ENCODE measurements around the gene TBC1D5. TPM values are rescaled to one million over a fixed set of nuclear protein-coding genes. Genes with fewer than 3 reads are reported as not detected.

The TBC1D5 gene
- total and polyA plus RNA-seq, 12 donors = 6.7 to 35.6 (median 30.5) TPM

- no peak for DNase-seq
- TF ChIP-seq CTCF (IDR thresholded peaks at IDR 0.05) = no peak
- no peak overlapping the region for H3K4me3 ChIP-seq
- H3K4me1 ChIP-seq = no peaks in the 10 kb centered on the region
- no peaks in the 10 kb centered on the region for H3K27me3 ChIP-seq
- intact Hi-C loops (cut with DNase I) = no loop called here
- ATAC-seq = no peak
- WGBS, 2 donors = 86 to 92% methylated on average over 3 of the region's 3 CpGs
- H3K9me3 ChIP-seq = no peaks in the 10 kb centered on the region
- no peaks in the 10 kb centered on the region for H3K36me3 ChIP-seq
- H3K27ac ChIP-seq = no peak overlapping the region
Observed at GRCh38 chr3:17360991-17361390, 381.4 kb downstream of the TBC1D5 start.

- WGBS, 2 donors = 93% methylated on average over 1 of the region's 1 CpG
Observed at GRCh38 chr3:17359911-17360310, 382.5 kb downstream of the TBC1D5 start.

GRCh38 chr3:17357035-17357710 lies 385.3 kb downstream of the TBC1D5 start:
- TF ChIP-seq CTCF (IDR thresholded peaks at IDR 0.05) = no peak
- H3K27me3 ChIP-seq = no peaks in the 10 kb centered on the region
- intact Hi-C loops (cut with DNase I) = no loop called here
- DNase-seq (no peak), ATAC-seq (no peak)
- no peaks in the 10 kb centered on the region for H3K9me3 ChIP-seq
- no peak overlapping the region for H3K4me3 ChIP-seq
- H3K36me3 ChIP-seq = no peaks in the 10 kb centered on the region
- H3K4me1 ChIP-seq = peaks cover 0 to 13% (median 8%) of the 10 kb centered on the region in 9 donors
- WGBS, 2 donors = 87 to 88% methylated on average over 5 of the region's 5 CpGs
- no peak overlapping the region for H3K27ac ChIP-seq

More at GRCh38 chr3:17359911-17360310, 382.5 kb downstream of the TBC1D5 start:
- TF ChIP-seq CTCF (IDR thresholded peaks at IDR 0.05) = no peak
- no peak overlapping the region for H3K4me3 ChIP-seq
- H3K36me3 ChIP-seq = no peaks in the 10 kb centered on the region
- peaks cover 0 to 9% (median 4%) of the 10 kb centered on the region in 9 donors for H3K4me1 ChIP-seq
- H3K27ac ChIP-seq = no peak overlapping the region
- no peaks in the 10 kb centered on the region for H3K27me3 ChIP-seq
- no peak for DNase-seq
- intact Hi-C loops (cut with DNase I) = no loop called here
- no peak for ATAC-seq
- no peaks in the 10 kb centered on the region for H3K9me3 ChIP-seq

GRCh38 chr3:17356585-17356984 lies 385.8 kb downstream of the TBC1D5 start:
- H3K36me3 ChIP-seq = no peaks in the 10 kb centered on the region
- DNase-seq (no peak), ATAC-seq (no peak)
- intact Hi-C loops (cut with DNase I) = no loop called here
- no peak for TF ChIP-seq CTCF (IDR thresholded peaks at IDR 0.05)
- no peak overlapping the region for H3K4me3 ChIP-seq
- H3K27ac ChIP-seq = no peak overlapping the region
- H3K9me3 ChIP-seq = no peaks in the 10 kb centered on the region
- H3K27me3 ChIP-seq = no peaks in the 10 kb centered on the region
- H3K4me1 ChIP-seq = peaks cover 0 to 13% (median 8%) of the 10 kb centered on the region in 9 donors
